Thoracic aorta (tissue), 2 donors: ENCODE results near the gene TRAFD1. TPM values are rescaled to one million over a fixed set of nuclear protein-coding genes. Genes with fewer than 3 reads are reported as not detected.
A peak's percentile ranks its signal among the peaks of the same experiment; 100 is the strongest.

ENCODE experiments used
- ATAC-seq: fragments of 150-250 bp; one replicate; pipeline ENCODE4 v1.8.0; 2017; ENCODE audit warnings: low read depth; ENCODE audit not compliant: insufficient number of reproducible peaks, low FRiP score
- DNase-seq: peaks from one replicate; pipeline ENCODE4 v3.0.0-alpha.2; 2020; ENCODE audit warnings: low spot score
- H3K27ac ChIP-seq, 2 donors: fragments of 200-600 bp; sonication (generic); 1 replicate in 1 of 2; 2 replicates in 1 of 2; pipeline ENCODE4 v1.5.1; 2016; ENCODE audit warnings: mild to moderate bottlenecking in 2 of 2, moderate library complexity in 2 of 2
- H3K27me3 ChIP-seq: fragments of 200-600 bp; sonication (generic); replicated peaks from 2 replicates; pipeline ENCODE4 v1.6.0; 2016; ENCODE audit warnings: mild to moderate bottlenecking; ENCODE audit not compliant: insufficient read depth
- H3K36me3 ChIP-seq: fragments of 200-600 bp; sonication (generic); one replicate; pipeline ENCODE4 v1.5.1; 2016
- H3K4me1 ChIP-seq, 2 donors: fragments of 200-600 bp; sonication (generic); 1 replicate in 1 of 2; 2 replicates in 1 of 2; pipeline versions ENCODE4 v1.5.1 to v1.6.0; 2016; ENCODE audit warnings: low read depth in 2 of 2, mild to moderate bottlenecking in 1 of 2; ENCODE audit not compliant: control insufficient read depth in 1 of 2
- H3K4me3 ChIP-seq: fragments of 200-600 bp; sonication (generic); 2 replicates; pipeline ENCODE4 v1.5.1; 2016; ENCODE audit warnings: mild to moderate bottlenecking
- H3K9me3 ChIP-seq: fragments of 200-600 bp; sonication (generic); 2 replicates; pipeline ENCODE4 v1.5.1; 2016
- CTCF ChIP-seq: fragments of 200-600 bp; sonication (generic); IDR thresholded peaks from one replicate; pipeline ENCODE4 v1.5.1; 2019; ENCODE audit warnings: antibody characterized with exemption
- total RNA-seq, 2 donors: library from RNA; depleted of rRNA; stranded (reverse); fragments of >200 nt; gene quantifications; one replicate each; pipeline versions ENCODE4 v1.1.0 to v1.2.3, GENCODE V29; 2016

TRAFD1 gene
- total RNA-seq = 10 to 100 TPM; 23.6 to 43.7 TPM

- Histone ChIP-seq H3K27me3 (no peaks in the 10 kb centered on the region), H3K9me3 (no peaks in the 10 kb centered on the region), H3K27ac (peak within 1 kb of the TSS; percentile 95 to 96), H3K4me3 (peak within 1 kb of the TSS; percentile 91), H3K4me1 (peaks cover 36 to 50% of the 10 kb centered on the region in 2 donors), H3K36me3 (no peaks in the 10 kb centered on the region)
- TF ChIP-seq CTCF = no peak
- ATAC-seq (peak; percentile 93), DNase-seq (peak; percentile 91)
Observed at GRCh38 chr12:112125250-112125999, at the start of gene TRAFD1. TSS of gene TRAFD1 (plus strand) at chr12:112125560. CDS start at chr12:112130523, 4,963 bp downstream.

GRCh38 chr12:112087055-112087850 is 38.1 kb upstream of the TRAFD1 start:
- no peak for TF ChIP-seq CTCF
- Histone ChIP-seq H3K36me3 (peaks cover 16% of the 10 kb centered on the region), H3K27me3 (no peaks in the 10 kb centered on the region), H3K27ac (no peak overlapping the region), H3K9me3 (no peaks in the 10 kb centered on the region), H3K4me1 (no peaks in the 10 kb centered on the region), H3K4me3 (no peak overlapping the region)
- DNase-seq = no peak
- ATAC-seq = no peak

GRCh38 chr12:112087851-112088250 is 37.5 kb upstream of the TRAFD1 start:
- Histone ChIP-seq H3K36me3 (peaks cover 16% of the 10 kb centered on the region), H3K9me3 (no peaks in the 10 kb centered on the region), H3K27me3 (no peaks in the 10 kb centered on the region), H3K27ac (no peak overlapping the region), H3K4me1 (no peaks in the 10 kb centered on the region), H3K4me3 (no peak overlapping the region)
- DNase-seq (no peak), ATAC-seq (no peak)
- no peak for TF ChIP-seq CTCF

GRCh38 chr12:112091563-112091962 is 33.8 kb upstream of the TRAFD1 start:
- Histone ChIP-seq H3K36me3 (peaks cover 13% of the 10 kb centered on the region), H3K27me3 (no peaks in the 10 kb centered on the region), H3K9me3 (no peaks in the 10 kb centered on the region), H3K4me3 (no peak overlapping the region), H3K4me1 (peaks cover 2 to 7% of the 10 kb centered on the region in 2 donors), H3K27ac (no peak overlapping the region)
- no peak for DNase-seq
- TF ChIP-seq CTCF = no peak
- no peak for ATAC-seq

GRCh38 chr12:112096070-112096469 is 29.3 kb upstream of the TRAFD1 start:
- Histone ChIP-seq H3K4me3 (no peak overlapping the region), H3K27ac (no peak overlapping the region), H3K9me3 (no peaks in the 10 kb centered on the region), H3K36me3 (peaks cover 4% of the 10 kb centered on the region), H3K4me1 (peaks cover 8 to 24% of the 10 kb centered on the region in 2 donors), H3K27me3 (no peaks in the 10 kb centered on the region)
- TF ChIP-seq CTCF = no peak
- DNase-seq (no peak), ATAC-seq (no peak)
